ENCODE results near the gene MRPL37. TPM values are rescaled to one million over a fixed set of nuclear protein-coding genes. Genes with fewer than 3 reads are reported as not detected.

The MRPL37 gene
- total and polyA plus RNA-seq, 12 donors: 33.0 to 97.4 (median 88.7) TPM

DNA sequence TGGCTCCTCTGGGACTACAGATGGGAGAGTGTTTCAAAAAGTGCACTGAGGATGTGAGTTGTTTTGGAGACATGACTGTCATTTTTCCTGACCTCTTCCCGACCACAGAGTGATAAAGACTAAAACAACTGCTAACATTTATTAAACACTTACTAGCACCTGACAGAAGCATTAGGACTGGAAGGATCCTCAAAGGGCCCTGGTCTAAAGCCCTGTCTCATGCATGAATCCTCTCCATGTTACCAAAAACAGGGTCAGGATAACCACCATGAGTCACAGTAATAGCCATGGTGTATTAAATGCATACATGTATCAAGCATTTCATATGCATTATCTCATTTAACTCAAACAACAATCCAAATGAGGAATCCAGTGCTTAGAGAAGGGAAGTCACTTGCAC is 11.7 kb upstream of the MRPL37 start:
- Histone ChIP-seq H3K27ac (no peak overlapping the region), H3K4me3 (no peak overlapping the region), H3K9me3 (no peaks in the 10 kb centered on the region), H3K4me1 (no peaks in the 10 kb centered on the region), H3K36me3 (peaks cover 0 to 73% (median 26%) of the 10 kb centered on the region in 9 donors), H3K27me3 (no peaks in the 10 kb centered on the region)
- no peak for DNase-seq
- WGBS, 2 donors: 76 to 83% methylated on average over 1 of the region's 1 CpG
- no peak for ATAC-seq
- TF ChIP-seq, protein P1, sequence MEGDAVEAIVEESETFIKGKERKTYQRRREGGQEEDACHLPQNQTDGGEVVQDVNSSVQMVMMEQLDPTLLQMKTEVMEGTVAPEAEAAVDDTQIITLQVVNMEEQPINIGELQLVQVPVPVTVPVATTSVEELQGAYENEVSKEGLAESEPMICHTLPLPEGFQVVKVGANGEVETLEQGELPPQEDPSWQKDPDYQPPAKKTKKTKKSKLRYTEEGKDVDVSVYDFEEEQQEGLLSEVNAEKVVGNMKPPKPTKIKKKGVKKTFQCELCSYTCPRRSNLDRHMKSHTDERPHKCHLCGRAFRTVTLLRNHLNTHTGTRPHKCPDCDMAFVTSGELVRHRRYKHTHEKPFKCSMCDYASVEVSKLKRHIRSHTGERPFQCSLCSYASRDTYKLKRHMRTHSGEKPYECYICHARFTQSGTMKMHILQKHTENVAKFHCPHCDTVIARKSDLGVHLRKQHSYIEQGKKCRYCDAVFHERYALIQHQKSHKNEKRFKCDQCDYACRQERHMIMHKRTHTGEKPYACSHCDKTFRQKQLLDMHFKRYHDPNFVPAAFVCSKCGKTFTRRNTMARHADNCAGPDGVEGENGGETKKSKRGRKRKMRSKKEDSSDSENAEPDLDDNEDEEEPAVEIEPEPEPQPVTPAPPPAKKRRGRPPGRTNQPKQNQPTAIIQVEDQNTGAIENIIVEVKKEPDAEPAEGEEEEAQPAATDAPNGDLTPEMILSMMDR (IDR thresholded peaks at IDR 0.05): no peak
- intact Hi-C loops (cut with DNase I): no loop called here

DNA sequence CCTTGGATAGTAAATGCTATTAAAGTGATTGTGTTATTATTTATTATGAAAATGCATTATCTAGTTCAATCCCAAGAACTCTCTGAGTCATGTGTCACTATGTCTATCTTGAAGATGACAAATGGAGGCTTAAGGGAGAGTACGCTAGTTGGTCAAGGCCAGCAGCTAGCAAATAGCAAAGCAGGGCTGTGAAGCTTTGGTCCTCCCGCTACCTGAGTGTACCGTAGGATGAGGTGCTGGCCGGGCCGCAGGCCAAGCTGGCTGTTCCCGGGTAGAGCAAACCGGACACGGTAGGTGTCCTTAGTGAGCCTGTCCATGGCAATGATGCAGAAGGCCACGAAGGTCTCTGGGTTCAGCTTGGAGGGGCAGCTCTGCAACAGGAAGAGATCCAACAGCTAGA is 9.4 kb upstream of the MRPL37 start:
- DNase-seq (no peak), ATAC-seq (no peak)
- Histone ChIP-seq H3K27ac (no peak overlapping the region), H3K4me1 (no peaks in the 10 kb centered on the region), H3K36me3 (peaks cover 0 to 95% (median 26%) of the 10 kb centered on the region in 9 donors), H3K4me3 (no peak overlapping the region), H3K9me3 (no peaks in the 10 kb centered on the region), H3K27me3 (no peaks in the 10 kb centered on the region)
- intact Hi-C loops (cut with DNase I): no loop called here
- 92 to 96% methylated on average over 9 of the region's 9 CpGs for WGBS, 2 donors
- TF ChIP-seq, protein P1 (IDR thresholded peaks at IDR 0.05): no peak

DNA sequence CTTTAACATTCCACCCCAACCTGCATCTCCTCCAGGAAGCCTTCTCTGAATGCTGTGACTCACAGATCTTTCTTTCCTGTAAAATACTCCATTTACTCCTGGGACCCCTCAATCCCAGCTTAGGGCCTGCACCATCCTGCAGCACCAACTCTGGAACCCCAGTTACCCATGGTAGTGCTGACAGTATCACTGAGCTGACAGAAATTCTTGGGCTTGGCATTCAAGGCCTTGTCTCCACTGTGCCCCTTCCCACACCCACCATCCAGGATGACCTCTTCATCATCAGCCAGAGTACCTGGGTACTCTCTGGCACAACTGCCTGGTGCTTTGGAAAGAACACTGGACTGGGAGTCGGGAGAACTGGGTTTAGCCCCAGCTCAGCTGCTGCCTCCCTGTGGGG is 8.4 kb upstream of the MRPL37 start:
- WGBS, 2 donors: 93 to 100% methylated on average over 1 of the region's 1 CpG
- Histone ChIP-seq H3K4me3 (no peak overlapping the region), H3K27me3 (no peaks in the 10 kb centered on the region), H3K4me1 (no peaks in the 10 kb centered on the region), H3K36me3 (peaks cover 0 to 95% (median 18%) of the 10 kb centered on the region in 9 donors), H3K27ac (no peak overlapping the region), H3K9me3 (no peaks in the 10 kb centered on the region)
- intact Hi-C loops (cut with DNase I): no loop called here
- ATAC-seq (no peak), DNase-seq (no peak)
- TF ChIP-seq, protein P1 (IDR thresholded peaks at IDR 0.05): no peak

DNA sequence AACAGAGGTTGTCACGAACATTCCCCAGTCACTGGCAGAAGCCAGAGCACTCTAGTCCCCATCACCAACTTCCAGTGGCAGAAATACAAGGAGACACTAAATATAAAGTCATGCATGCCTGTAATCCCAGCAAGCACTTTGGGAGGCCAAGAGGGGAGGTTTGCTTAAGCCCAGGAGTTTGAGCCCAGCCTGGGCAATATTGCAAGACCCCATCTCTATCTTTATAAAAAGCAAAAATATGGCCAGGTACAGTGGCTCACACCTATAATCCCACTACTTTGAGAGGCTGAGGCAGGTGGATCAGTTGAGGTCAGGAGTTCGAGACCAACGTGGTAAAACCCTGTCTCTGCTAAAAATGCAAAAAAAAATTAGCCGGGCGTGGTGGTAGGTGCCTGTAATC is 6.5 kb upstream of the MRPL37 start:
- H3K27me3 ChIP-seq: no peaks in the 10 kb centered on the region
- ATAC-seq (no peak), DNase-seq (no peak)
- intact Hi-C loops (cut with DNase I): no loop called here
- H3K27ac ChIP-seq: no peak overlapping the region
- H3K9me3 ChIP-seq: no peaks in the 10 kb centered on the region
- TF ChIP-seq, protein P1 (IDR thresholded peaks at IDR 0.05): no peak
- 95 to 97% methylated on average over 5 of the region's 5 CpGs for WGBS, 2 donors
- H3K4me3 ChIP-seq: no peak overlapping the region
- no peaks in the 10 kb centered on the region for H3K4me1 ChIP-seq
- peaks cover 0 to 76% (median 16%) of the 10 kb centered on the region in 9 donors for H3K36me3 ChIP-seq

Data from heart right ventricle (tissue), 16 donors.